ENCODE data around the gene MYL9.

DNA sequence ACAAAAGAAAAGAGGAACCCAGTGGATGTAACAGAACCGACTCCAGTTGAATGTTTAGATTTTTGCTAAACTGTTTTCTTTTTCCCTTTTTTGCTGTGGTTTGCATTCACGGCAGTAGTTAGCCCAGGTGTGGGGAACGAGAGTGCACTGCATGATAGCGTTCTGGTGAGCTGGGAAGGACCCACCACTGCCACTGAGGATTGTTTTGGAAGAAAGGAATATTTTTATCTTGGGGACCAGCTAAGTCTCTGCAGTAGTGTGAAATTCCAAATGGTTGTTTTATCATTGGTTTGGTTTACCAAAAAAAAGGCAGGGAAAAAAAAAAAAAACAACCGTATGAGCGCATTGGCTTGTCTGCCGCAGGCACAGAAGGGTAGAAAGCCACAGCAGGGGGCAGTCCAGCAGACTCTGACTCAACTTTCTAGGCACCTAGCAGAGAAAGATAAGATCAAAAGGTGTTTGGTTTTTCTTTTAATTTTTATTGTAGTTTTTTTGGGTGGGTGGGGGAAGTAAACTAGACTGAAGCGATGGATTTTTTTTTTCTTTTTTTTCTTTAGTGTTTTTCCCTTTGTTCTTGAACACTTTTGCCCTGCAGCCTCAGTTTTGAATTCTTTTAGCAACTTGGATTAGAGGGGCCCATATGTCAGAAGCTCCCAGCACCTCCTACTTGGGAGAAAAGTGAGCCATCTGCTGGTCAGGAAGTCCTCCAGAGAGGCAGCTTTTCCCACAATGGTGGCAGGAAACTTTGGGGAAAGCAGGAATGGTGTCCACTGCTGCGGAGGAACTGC is 50.7 kb downstream of the MYL9 start:
- no peak for TF ChIP-seq POLR2A (IDR thresholded peaks at IDR 0.05)
- TF ChIP-seq, protein P1, sequence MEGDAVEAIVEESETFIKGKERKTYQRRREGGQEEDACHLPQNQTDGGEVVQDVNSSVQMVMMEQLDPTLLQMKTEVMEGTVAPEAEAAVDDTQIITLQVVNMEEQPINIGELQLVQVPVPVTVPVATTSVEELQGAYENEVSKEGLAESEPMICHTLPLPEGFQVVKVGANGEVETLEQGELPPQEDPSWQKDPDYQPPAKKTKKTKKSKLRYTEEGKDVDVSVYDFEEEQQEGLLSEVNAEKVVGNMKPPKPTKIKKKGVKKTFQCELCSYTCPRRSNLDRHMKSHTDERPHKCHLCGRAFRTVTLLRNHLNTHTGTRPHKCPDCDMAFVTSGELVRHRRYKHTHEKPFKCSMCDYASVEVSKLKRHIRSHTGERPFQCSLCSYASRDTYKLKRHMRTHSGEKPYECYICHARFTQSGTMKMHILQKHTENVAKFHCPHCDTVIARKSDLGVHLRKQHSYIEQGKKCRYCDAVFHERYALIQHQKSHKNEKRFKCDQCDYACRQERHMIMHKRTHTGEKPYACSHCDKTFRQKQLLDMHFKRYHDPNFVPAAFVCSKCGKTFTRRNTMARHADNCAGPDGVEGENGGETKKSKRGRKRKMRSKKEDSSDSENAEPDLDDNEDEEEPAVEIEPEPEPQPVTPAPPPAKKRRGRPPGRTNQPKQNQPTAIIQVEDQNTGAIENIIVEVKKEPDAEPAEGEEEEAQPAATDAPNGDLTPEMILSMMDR (IDR thresholded peaks at IDR 0.05) = peak in 4 of 5 experiments; percentile 16 to 34 (median 23)
- TF ChIP-seq POLR2AphosphoS5 (IDR thresholded peaks at IDR 0.05) = no peak

All from transverse colon (tissue), 4 donors.